ENCODE results near the gene AGAP3. TPM values are rescaled to one million over a fixed set of nuclear protein-coding genes. Genes with fewer than 3 reads are reported as not detected.

AGAP3 gene
- polyA plus RNA-seq, 1 of the 3 experiments (the other 2 are of a cell fraction) = 126 TPM

DNA sequence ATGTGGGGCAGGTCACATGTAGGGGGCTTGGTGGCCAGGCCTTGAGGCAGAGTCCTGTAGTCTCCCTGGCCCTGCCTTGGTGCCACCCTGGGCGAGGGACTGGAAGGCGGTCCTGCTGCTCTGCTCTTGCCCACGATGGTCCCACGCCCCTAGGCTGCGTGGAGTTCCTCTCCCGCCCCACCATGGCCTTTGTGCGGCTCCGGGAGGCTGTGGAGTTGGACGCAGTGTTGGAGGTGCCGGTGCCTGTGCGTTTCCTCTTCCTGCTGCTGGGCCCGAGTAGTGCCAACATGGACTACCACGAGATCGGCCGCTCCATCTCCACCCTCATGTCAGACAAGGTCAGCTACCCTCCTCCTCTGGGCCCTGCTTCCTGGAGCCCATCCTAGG lies 15.7 kb upstream of the AGAP3 start:
- TF ChIP-seq FOXM1 (IDR thresholded peaks at IDR 0.05; ENCODE audit: low read depth) (no peak), RCOR1 (IDR thresholded peaks at IDR 0.05; ENCODE audit: low read length) (no peak), SIN3A (IDR thresholded peaks at IDR 0.05; ENCODE audit: borderline replicate concordance, low read depth, low read length) (no peak), FOSL2 (IDR thresholded peaks at IDR 0.05; ENCODE audit: borderline replicate concordance, low read depth) (no peak), MXI1 (IDR thresholded peaks at IDR 0.05; ENCODE audit: low read depth, low read length) (no peak)
- peaks cover 59 to 85% of the 10 kb centered on the region in 2 experiments for H3K36me3 ChIP-seq (replicated peaks in 1 of 2; ENCODE audit: control insufficient read depth in 1 of 2, insufficient read depth in 2 of 2, low read length in 1 of 2)

GRCh38 chr7:151071032-151071866 lies 15.0 kb upstream of the AGAP3 start:
- Histone ChIP-seq H3K27me3 (ENCODE audit: insufficient read depth) (no peaks in the 10 kb centered on the region), H2AFZ (ENCODE audit: low read depth) (no peak overlapping the region), H3F3A (replicated peaks; ENCODE audit: insufficient read depth) (peaks cover 25% of the 10 kb centered on the region), H3K27ac (ENCODE audit: low read depth in 2 of 2, low read length in 1 of 2) (no peak overlapping the region), H3K4me1 (ENCODE audit: control insufficient read depth in 1 of 2, insufficient read depth in 2 of 2, low read depth in 1 of 2, low read length in 1 of 2) (no peaks in the 10 kb centered on the region; a peak in 1 of 4 replicates), H3K4me2 (no peak overlapping the region), H3K79me2 (ENCODE audit: insufficient read depth) (peaks cover 22% of the 10 kb centered on the region; the same call in 1 of the 2 replicates), H3K9me2 (no peaks in the 10 kb centered on the region), H3K9ac (no peak overlapping the region), H3K4me3 (ENCODE audit: low read depth in 2 of 2, low read length in 1 of 2) (no peak overlapping the region), H3K36me3 (replicated peaks in 1 of 2; ENCODE audit: control insufficient read depth in 1 of 2, insufficient read depth in 2 of 2, low read length in 1 of 2) (peaks cover 61 to 85% of the 10 kb centered on the region in 2 experiments), H4K20me1 (ENCODE audit: insufficient read depth) (no peaks in the 10 kb centered on the region; the same call in 1 of the 2 replicates), H3K9me3 (no peaks in the 10 kb centered on the region)
- WGBS (ENCODE audit: low lambda C conversion rate) = 93% methylated on average over 39 of the region's 39 CpGs
- TF ChIP-seq MXI1 (IDR thresholded peaks at IDR 0.05; ENCODE audit: low read depth, low read length) (no peak), YY1 (IDR thresholded peaks at IDR 0.05; ENCODE audit: low read depth) (no peak), RXRA (IDR thresholded peaks at IDR 0.05; ENCODE audit: borderline replicate concordance, low read depth) (no peak), SIN3A (IDR thresholded peaks at IDR 0.05; ENCODE audit: borderline replicate concordance, low read depth, low read length) (no peak), GABPA (IDR thresholded peaks at IDR 0.05; ENCODE audit: low read depth) (no peak), NFIC (IDR thresholded peaks at IDR 0.05; ENCODE audit: borderline replicate concordance) (no peak), MEF2A (IDR thresholded peaks at IDR 0.05; ENCODE audit: borderline replicate concordance, low read depth) (no peak), NRF1 (IDR thresholded peaks at IDR 0.05; ENCODE audit: low read depth, low read length) (no peak)
- ChIA-PET POLR2A (interaction anchor here (1.0 kb wide), 1 partner anchor 9 kb away, joined by 3 read pairs; the partner anchor contains the start of gene FASTK), CTCF (interaction anchor here (1.5 to 12.2 kb wide), 2 partner anchors 12 to 43 kb away, joined by 4 to 77 read pairs; partner anchors contain the start of genes ABCB8, CDK5 and SLC4A2)
- DNase-seq = no peak

More for the DNA sequence above, 15.7 kb upstream of the AGAP3 start:
- ChIA-PET POLR2A (interaction anchor here (1.0 kb wide), 1 partner anchor 10 kb away, joined by 3 read pairs; the partner anchor contains the start of gene FASTK), CTCF (interaction anchor here (1.0 to 12.2 kb wide), 2 partner anchors 12 to 53 kb away, joined by 3 to 77 read pairs; partner anchors contain the start of genes CDK5 and SLC4A2)
- Histone ChIP-seq H3K27me3 (ENCODE audit: insufficient read depth) (no peaks in the 10 kb centered on the region), H3K9me3 (no peaks in the 10 kb centered on the region), H3K4me3 (ENCODE audit: low read depth in 2 of 2, low read length in 1 of 2) (no peak overlapping the region), H3K9ac (no peak overlapping the region), H3K4me1 (ENCODE audit: control insufficient read depth in 1 of 2, insufficient read depth in 2 of 2, low read depth in 1 of 2, low read length in 1 of 2) (no peaks in the 10 kb centered on the region; a peak in 1 of 4 replicates), H2AFZ (ENCODE audit: low read depth) (no peak overlapping the region), H3K79me2 (ENCODE audit: insufficient read depth) (peaks cover 24% of the 10 kb centered on the region; the same call in 1 of the 2 replicates), H3K9me2 (no peaks in the 10 kb centered on the region), H3K4me2 (no peak overlapping the region), H3K27ac (ENCODE audit: low read depth in 2 of 2, low read length in 1 of 2) (no peak overlapping the region), H3F3A (replicated peaks; ENCODE audit: insufficient read depth) (peaks cover 21% of the 10 kb centered on the region), H4K20me1 (ENCODE audit: insufficient read depth) (no peaks in the 10 kb centered on the region)
- DNase-seq = no peak
- WGBS (ENCODE audit: low lambda C conversion rate) = 94% methylated on average over 13 of the region's 15 CpGs

Data from SK-N-SH (cell line).